ENCODE results near the gene HOXA7.

HOXA7 gene

GRCh38 chr7:27124096-27124901, 32.2 kb downstream of the HOXA7 start:
- no peak for TF ChIP-seq CTCF (IDR thresholded peaks at IDR 0.05; ENCODE audit: extremely low read depth, insufficient read depth, missing control alignments)
- in situ Hi-C loops (cut with MboI; ENCODE audit: low pct_unique_long_range_greater_than_20kb, low sequenced_read_pairs, unreplicated experiment) = no loop called here
- DNase-seq (ENCODE audit: low spot score) = no peak

- TF ChIP-seq CTCF (IDR thresholded peaks at IDR 0.05; ENCODE audit: extremely low read depth, insufficient read depth, missing control alignments) = no peak
- in situ Hi-C loops (cut with MboI; ENCODE audit: low pct_unique_long_range_greater_than_20kb, low sequenced_read_pairs, unreplicated experiment) = no loop called here
- no peak for DNase-seq (ENCODE audit: low spot score)
These were observed 32.9 kb downstream of the HOXA7 start for GRCh38 chr7:27123477-27124053.

GRCh38 chr7:27123007-27123476, 33.4 kb downstream of the HOXA7 start:
- no peak for TF ChIP-seq CTCF (IDR thresholded peaks at IDR 0.05; ENCODE audit: extremely low read depth, insufficient read depth, missing control alignments)
- in situ Hi-C loops (cut with MboI; ENCODE audit: low pct_unique_long_range_greater_than_20kb, low sequenced_read_pairs, unreplicated experiment) = no loop called here
- DNase-seq (ENCODE audit: low spot score) = no peak

GRCh38 chr7:27122077-27122910, 34.2 kb downstream of the HOXA7 start:
- no peak for TF ChIP-seq CTCF (IDR thresholded peaks at IDR 0.05; ENCODE audit: extremely low read depth, insufficient read depth, missing control alignments)
- in situ Hi-C loops (cut with MboI; ENCODE audit: low pct_unique_long_range_greater_than_20kb, low sequenced_read_pairs, unreplicated experiment) = no loop called here
- DNase-seq (ENCODE audit: low spot score) = no peak

GRCh38 chr7:27121684-27122076, 34.8 kb downstream of the HOXA7 start:
- no peak for TF ChIP-seq CTCF (IDR thresholded peaks at IDR 0.05; ENCODE audit: extremely low read depth, insufficient read depth, missing control alignments)
- in situ Hi-C loops (cut with MboI; ENCODE audit: low pct_unique_long_range_greater_than_20kb, low sequenced_read_pairs, unreplicated experiment) = no loop called here
- DNase-seq (ENCODE audit: low spot score) = no peak

GRCh38 chr7:27119412-27119911, 37.0 kb downstream of the HOXA7 start:
- DNase-seq (ENCODE audit: low spot score) = no peak
- TF ChIP-seq CTCF (IDR thresholded peaks at IDR 0.05; ENCODE audit: extremely low read depth, insufficient read depth, missing control alignments) = no peak
- in situ Hi-C loops (cut with MboI; ENCODE audit: low pct_unique_long_range_greater_than_20kb, low sequenced_read_pairs, unreplicated experiment) = no loop called here
